Measurements from ENCODE around the gene PCDHGC5.

PCDHGC5 gene

GRCh38 chr5:141533897-141534296, 45.0 kb downstream of the PCDHGC5 start:
- no peak for DNase-seq (ENCODE audit: low read depth)

DNA sequence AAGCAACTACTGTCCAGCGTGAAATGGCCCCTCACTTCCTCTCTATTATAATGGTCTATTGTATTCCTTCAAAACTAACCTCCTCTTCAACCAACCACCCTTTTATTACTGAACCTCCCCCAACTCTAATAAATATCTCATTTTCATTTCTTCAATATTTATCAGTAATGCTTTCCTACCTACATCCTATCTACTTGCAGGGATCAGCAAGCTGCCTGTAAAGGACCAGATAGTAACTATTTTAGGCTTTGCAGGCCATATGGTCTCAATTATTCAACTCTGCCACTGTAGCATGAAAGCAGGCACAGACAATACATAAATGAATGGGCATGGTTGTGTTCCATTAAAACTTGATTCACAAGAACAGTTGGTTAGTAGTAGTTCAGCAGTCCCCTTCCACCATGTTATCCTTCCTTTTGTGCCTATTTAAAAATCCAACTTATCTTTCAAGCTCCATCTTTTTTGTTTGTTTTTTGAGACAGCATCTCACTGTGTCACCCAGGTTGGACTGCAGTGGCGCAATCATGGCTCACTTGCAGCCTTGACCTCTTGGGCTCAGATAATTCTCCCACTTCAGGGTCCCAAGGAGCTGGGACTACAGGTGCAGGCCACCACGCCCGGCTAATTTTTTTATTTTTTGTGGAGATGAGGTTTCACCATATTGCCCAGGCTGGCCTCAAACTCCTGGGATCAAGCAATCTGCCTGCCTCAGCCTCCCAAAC, 45.8 kb downstream of the PCDHGC5 start:
- DNase-seq (ENCODE audit: low read depth), result no peak

All from stimulated activated CD8-positive, alpha-beta memory T cell treated with anti-CD3 and anti-CD28 coated beads, Interleukin-4, amount 100 ng/mL, for 24 hours (primary cell).